NB4 (cell line): ENCODE data around the gene MORF4L2.

Experiments
- DNase-seq: peaks from one replicate; pipeline ENCODE4 v3.0.0; 2010; ENCODE audit warnings: low read depth
- H3K4me3 ChIP-seq: one replicate; pipeline ENCODE4 v1.5.1; 2011; ENCODE audit warnings: mild to moderate bottlenecking, low read depth, low read length, moderate library complexity
- CTCF ChIP-seq: IDR thresholded peaks from one replicate; pipeline ENCODE4 v1.5.1; 2012; ENCODE audit warnings: low read depth, low read length
- MAX ChIP-seq: IDR thresholded peaks from 2 replicates; pipeline ENCODE4 v1.6.1; 2011; ENCODE audit warnings: low read depth, low read length
- MYC ChIP-seq: IDR thresholded peaks from 2 replicates; pipeline ENCODE4 v1.6.1; 2011; ENCODE audit warnings: low read depth, low read length
- POLR2A ChIP-seq: IDR thresholded peaks from 2 replicates; pipeline ENCODE4 v1.6.1; 2011; ENCODE audit warnings: mild to moderate bottlenecking; ENCODE audit not compliant: insufficient read length; ENCODE audit errors: extremely low read depth

MORF4L2 gene

GRCh38 chrX:103687696-103688201 is 1.2 kb upstream of the MORF4L2 start:
- peak; percentile 43 for TF ChIP-seq CTCF
- no peak for TF ChIP-seq MAX
- peak; percentile 20 for TF ChIP-seq POLR2A
- TF ChIP-seq MYC, result no peak
- H3K4me3 ChIP-seq, result peak overlapping the region; percentile 83
- DNase-seq, result peak; percentile 71

GRCh38 chrX:103687073-103687695 is 685 bp upstream of the MORF4L2 start:
- H3K4me3 ChIP-seq, result peak overlapping the region; percentile 83
- DNase-seq, result peak; percentile 83
- TF ChIP-seq CTCF (peak; percentile 14), MAX (peak; percentile 85), POLR2A (peak; percentile 42), MYC (peak; percentile 89)

GRCh38 chrX:103685396-103685795 is 1.1 kb downstream of the MORF4L2 start:
- H3K4me3 ChIP-seq, result peak overlapping the region; percentile 95
- TF ChIP-seq MAX (no peak), CTCF (no peak), POLR2A (no peak), MYC (no peak)
- peak; percentile 19 for DNase-seq

GRCh38 chrX:103681443-103681842 is 5.1 kb downstream of the MORF4L2 start:
- DNase-seq, result no peak
- TF ChIP-seq CTCF (no peak), MYC (no peak), POLR2A (no peak), MAX (no peak)
- H3K4me3 ChIP-seq, result no peak overlapping the region

GRCh38 chrX:103678199-103678993 is 8.1 kb downstream of the MORF4L2 start:
- no peak overlapping the region for H3K4me3 ChIP-seq
- no peak for DNase-seq
- TF ChIP-seq MAX (no peak), MYC (no peak), POLR2A (no peak), CTCF (no peak)
